Loucy (cell line): Measurements from ENCODE around the gene PTPRT.

ENCODE experiments used
- EZH2phosphoT487 ChIP-seq: fragments of 200-600 bp; IDR thresholded peaks from 2 replicates; pipeline ENCODE4 v1.6.1; 2018; ENCODE audit warnings: antibody characterized with exemption, mild to moderate bottlenecking, moderate library complexity, borderline replicate concordance
- TF ChIP-seq, protein P1 (sequence below): fragments of 200-600 bp; sonication (generic); conservative IDR thresholded peaks from 2 replicates; pipeline ENCODE4 v1.5.1; 2014; ENCODE audit warnings: mild to moderate bottlenecking, antibody characterized with exemption, low read length

DNA sequence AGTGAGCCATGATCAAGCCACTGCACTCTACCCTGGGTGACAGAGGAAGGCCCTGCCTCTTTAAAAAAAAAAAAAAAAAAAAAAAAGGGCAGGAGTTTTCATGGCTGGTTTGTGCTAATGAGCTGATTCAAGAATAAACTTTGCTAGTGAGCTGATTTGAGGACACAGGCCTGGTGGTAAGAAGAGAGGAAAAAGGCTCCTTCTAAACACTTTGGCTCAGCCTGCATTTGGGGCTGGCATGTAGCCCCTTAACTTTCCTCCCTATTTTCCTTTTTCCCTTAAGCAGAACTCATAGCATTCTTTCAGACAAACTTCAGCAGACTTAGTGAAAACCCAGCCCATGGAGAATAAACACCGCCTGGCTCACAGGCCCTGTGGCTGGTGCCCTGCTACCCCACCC is 432.7 kb downstream of the PTPRT start:
- TF ChIP-seq, protein P1, sequence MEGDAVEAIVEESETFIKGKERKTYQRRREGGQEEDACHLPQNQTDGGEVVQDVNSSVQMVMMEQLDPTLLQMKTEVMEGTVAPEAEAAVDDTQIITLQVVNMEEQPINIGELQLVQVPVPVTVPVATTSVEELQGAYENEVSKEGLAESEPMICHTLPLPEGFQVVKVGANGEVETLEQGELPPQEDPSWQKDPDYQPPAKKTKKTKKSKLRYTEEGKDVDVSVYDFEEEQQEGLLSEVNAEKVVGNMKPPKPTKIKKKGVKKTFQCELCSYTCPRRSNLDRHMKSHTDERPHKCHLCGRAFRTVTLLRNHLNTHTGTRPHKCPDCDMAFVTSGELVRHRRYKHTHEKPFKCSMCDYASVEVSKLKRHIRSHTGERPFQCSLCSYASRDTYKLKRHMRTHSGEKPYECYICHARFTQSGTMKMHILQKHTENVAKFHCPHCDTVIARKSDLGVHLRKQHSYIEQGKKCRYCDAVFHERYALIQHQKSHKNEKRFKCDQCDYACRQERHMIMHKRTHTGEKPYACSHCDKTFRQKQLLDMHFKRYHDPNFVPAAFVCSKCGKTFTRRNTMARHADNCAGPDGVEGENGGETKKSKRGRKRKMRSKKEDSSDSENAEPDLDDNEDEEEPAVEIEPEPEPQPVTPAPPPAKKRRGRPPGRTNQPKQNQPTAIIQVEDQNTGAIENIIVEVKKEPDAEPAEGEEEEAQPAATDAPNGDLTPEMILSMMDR, result no peak
- no peak for TF ChIP-seq EZH2phosphoT487
